Esophagus muscularis mucosa (tissue), 3 donors: ENCODE data around the gene NOL3.

Source experiments
- CTCF ChIP-seq, 3 experiments: fragments of 200-600 bp in 2 of 3; fragments of 450-650 bp in 1 of 3; sonication (generic) in 2 of 3; IDR thresholded peaks; one replicate each; pipeline ENCODE4 v1.5.1; 2017 to 2019; ENCODE audit warnings: antibody characterized with exemption in 3 of 3, mild to moderate bottlenecking in 2 of 3, moderate library complexity in 1 of 3
- POLR2A ChIP-seq: fragments of 450-650 bp; IDR thresholded peaks from one replicate; pipeline ENCODE4 v1.6.1; 2017; ENCODE audit warnings: antibody characterized with exemption, moderate library complexity, mild to moderate bottlenecking, low read depth
- POLR2AphosphoS5 ChIP-seq, 2 donors: sonication (generic); formaldehyde crosslinking; IDR thresholded peaks; one replicate each; pipeline ENCODE4 v1.6.1; 2017; ENCODE audit warnings: antibody characterized with exemption in 2 of 2

- TF ChIP-seq CTCF (IDR thresholded peaks at IDR 0.05), result no peak
- TF ChIP-seq POLR2AphosphoS5 (IDR thresholded peaks at IDR 0.05), result no peak
- TF ChIP-seq POLR2A, result no peak
Observed at GRCh38 chr16:67210069-67210937, 40.0 kb downstream of the NOL3 start.
